ENCODE measurements around the gene SF3A2.

DNA sequence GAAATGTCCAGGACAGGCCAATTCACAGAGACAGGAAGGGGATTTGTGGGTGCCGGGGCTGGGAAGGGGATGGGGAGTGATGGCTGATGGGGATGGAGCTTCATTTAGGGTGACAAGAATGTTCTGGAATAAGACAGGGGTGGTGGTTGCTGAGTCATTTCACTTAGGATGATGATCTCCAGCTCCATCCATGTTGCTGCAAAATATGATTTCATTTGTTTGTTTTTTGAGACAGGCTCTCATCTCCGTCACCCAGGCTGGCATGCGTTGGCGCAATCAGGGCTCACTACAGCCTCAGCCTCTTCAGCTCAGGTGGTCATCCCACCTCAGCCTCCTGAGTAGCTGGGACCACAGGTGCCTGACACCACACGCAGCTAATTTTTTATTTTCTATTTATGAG, 22.7 kb downstream of the SF3A2 start:
- TF ChIP-seq CTCF (IDR thresholded peaks at IDR 0.05 in 2 of 3, conservative IDR thresholded peaks at IDR 0.05 in 1 of 3; ENCODE audit: control insufficient read depth in 2 of 3, extremely low read depth in 1 of 3, insufficient read depth in 1 of 3, low read depth in 3 of 3, low read length in 3 of 3): no peak
- no peak for TF ChIP-seq POLR2AphosphoS5 (IDR thresholded peaks at IDR 0.05; ENCODE audit: low read length)
- no peak for TF ChIP-seq TARDBP (IDR thresholded peaks at IDR 0.05; ENCODE audit: borderline replicate concordance)
- TF ChIP-seq IKZF2 (IDR thresholded peaks at IDR 0.05): no peak
- TF ChIP-seq, protein P1, sequence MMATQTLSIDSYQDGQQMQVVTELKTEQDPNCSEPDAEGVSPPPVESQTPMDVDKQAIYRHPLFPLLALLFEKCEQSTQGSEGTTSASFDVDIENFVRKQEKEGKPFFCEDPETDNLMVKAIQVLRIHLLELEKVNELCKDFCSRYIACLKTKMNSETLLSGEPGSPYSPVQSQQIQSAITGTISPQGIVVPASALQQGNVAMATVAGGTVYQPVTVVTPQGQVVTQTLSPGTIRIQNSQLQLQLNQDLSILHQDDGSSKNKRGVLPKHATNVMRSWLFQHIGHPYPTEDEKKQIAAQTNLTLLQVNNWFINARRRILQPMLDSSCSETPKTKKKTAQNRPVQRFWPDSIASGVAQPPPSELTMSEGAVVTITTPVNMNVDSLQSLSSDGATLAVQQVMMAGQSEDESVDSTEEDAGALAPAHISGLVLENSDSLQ (IDR thresholded peaks at IDR 0.05): no peak
- TF ChIP-seq ZNF217 (IDR thresholded peaks at IDR 0.05): no peak
- no peak for TF ChIP-seq MYC (IDR thresholded peaks at IDR 0.05; ENCODE audit: insufficient read depth, insufficient read length, insufficient replicate concordance, low read length, severe bottlenecking)
- TF ChIP-seq EP300 (IDR thresholded peaks at IDR 0.05; ENCODE audit: borderline replicate concordance in 1 of 2, control insufficient read depth in 1 of 2, low read depth in 2 of 2, low read length in 2 of 2): no peak
- TF ChIP-seq EZH2 (IDR thresholded peaks at IDR 0.05; ENCODE audit: borderline replicate concordance, control insufficient read depth, low read depth, low read length): no peak
- TF ChIP-seq, protein P2, sequence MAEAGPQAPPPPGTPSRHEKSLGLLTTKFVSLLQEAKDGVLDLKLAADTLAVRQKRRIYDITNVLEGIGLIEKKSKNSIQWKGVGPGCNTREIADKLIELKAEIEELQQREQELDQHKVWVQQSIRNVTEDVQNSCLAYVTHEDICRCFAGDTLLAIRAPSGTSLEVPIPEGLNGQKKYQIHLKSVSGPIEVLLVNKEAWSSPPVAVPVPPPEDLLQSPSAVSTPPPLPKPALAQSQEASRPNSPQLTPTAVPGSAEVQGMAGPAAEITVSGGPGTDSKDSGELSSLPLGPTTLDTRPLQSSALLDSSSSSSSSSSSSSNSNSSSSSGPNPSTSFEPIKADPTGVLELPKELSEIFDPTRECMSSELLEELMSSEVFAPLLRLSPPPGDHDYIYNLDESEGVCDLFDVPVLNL (IDR thresholded peaks at IDR 0.05; ENCODE audit: low read depth, low read length): no peak
- no peak for TF ChIP-seq MTA2 (IDR thresholded peaks at IDR 0.05; ENCODE audit: low read depth)
- TF ChIP-seq CHD4 (IDR thresholded peaks at IDR 0.05): no peak
- TF ChIP-seq POLR2A (IDR thresholded peaks at IDR 0.05; ENCODE audit: low read depth, low read length): no peak
